ENCODE data around the gene STPG1.
"Not testable (repeated sequence)": the region's sequence is repeated elsewhere in the genome, so short reads cannot be mapped to it uniquely, and the experiment has no call there.

The STPG1 gene, protein sequence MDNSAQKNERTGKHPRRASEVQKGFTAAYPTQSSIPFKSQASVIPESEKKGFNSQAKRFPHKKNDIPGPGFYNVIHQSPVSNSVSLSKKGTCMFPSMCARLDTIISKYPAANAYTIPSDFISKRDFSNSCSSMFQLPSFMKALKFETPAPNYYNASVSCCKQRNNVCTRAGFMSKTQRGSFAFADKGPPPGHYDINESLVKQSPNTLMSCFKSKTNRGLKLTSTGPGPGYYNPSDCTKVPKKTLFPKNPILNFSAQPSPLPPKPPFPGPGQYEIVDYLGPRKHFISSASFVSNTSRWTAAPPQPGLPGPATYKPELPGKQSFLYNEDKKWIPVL

DNA sequence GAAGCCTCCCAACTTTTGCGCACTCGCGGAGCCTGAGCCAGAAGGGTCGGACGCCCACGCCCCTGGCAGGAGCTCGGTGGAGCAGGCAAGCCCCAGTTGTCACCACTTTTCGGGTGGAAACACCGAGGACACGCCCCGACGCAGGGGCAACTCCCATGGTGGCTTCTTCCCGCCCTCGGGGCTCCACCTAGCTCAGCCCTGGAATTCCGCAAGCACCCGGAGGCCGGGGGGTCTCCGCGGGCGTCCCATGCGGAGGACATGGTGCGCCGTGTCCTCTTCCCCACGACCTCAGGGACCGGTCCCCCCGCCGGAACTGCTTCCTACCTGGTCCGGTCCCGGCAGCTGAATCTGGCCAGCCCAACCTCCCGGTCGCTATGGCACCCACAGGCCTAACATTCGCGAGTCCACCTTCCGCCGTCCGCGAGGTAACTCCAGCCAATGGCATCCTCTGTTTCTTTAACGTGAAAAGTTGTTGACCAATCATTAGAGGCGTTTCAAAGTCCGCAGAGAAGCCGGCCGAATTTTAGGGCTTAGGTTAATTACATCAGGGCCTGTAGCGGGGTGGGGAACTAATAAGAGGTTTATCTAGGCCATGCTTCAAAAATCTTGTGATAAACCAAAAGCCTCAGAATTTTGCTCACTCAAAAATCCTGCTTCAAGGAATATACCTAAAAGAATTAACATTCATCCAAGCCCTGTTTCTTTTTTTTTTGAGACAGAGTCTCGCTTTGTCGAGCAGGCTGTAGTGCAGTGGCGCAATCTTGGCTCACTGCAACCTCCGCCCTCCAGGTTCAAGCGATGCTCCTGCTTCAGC is at the start of gene STPG1:
Gene STPG1 (minus strand): TSS at position 433 of the 814 bp plus-strand sequence. CDS start 12,394 bp downstream, outside the sequence.
- peak; percentile 96 for DNase-seq

DNA sequence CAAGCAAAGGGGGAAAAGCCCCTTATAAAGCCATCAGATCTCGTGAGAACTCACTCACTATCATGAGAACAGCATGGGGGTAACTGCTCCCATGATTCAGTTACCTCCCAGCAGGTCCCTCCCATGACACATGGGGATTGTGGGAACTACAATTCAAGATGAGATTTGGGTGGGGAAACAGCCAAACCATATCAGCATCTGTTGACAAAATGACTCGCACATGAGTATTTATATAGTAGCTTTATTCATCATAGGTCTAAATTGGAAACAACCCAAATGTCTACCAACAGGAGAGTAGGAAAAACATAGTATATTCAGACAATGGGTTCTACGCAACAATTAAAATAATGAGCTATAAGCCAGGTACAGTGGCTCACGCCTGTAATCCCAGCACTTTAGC is 48.5 kb upstream of the STPG1 start:
- DNase-seq: not testable (repeated sequence)

DNA sequence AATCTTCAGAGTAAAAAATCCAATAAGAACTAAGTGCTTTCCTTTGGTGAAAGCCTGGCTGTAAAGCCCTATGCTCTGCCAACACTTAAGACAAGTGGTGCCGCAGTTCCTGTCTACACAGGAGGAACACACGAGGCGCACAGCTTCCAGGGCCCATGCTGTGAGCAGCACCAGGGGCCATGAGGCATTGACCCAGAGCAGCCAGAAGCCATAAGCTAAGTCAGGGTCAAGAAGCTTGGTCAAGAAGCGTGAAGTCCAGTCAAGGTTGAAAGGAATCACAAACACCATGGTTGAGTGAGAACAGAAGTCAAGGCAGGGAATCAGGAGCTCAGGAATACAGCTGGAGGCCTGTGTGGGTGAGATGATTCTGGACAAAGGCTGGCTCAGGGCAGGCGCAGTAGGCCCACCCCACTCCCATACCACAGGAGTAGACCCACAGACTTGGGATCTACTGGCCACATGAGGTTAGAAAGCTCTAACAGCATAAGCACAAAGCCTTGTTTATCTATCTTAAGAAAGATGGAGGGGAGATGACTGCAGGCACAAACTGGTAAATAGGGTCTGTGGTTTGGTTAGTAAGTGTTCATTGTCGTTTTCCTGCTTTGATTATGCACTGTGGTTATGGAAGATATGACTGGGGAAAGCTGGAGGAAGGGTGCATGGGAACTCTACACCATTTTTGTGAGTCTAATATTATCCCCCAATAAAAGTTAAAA is 46.1 kb upstream of the STPG1 start:
- DNase-seq: no peak

DNA sequence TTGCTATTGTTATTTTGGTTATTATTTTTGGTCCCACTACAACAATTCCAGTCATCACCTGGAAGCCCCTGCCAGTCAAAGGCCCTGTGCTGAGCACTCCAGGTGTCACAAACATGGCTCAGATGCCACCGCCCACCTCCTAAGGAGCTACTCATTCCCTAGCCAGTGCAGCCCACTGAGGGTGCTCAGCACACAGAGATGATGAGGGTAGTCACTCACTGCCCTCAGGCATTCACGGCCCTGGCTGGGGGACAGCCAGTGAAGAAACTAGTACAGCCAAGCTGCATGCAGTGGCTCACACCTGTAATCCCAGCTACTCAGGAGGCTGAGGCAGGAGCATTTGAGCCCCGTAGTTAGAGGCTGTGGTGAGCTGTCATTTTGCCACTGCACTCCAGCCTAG is 44.3 kb upstream of the STPG1 start:
- no peak for DNase-seq

DNA sequence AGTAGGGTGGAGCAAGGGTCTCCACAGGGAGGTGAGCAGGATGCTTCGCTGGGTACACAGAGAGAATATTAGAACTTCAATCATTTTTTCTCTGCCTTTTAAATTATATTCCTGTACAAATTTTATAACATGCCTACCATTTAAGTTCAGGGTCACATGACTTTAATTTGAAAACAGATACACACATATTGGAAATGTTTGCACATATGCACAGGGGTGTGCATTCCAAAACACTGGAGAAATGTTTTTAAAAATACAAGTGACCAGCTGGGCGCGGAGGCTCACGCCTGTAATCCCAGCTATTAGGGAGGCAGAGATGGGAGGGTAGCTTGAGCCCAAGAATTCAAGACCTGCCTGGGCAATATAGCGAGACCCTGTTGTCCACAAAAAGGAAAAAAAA is 41.7 kb upstream of the STPG1 start:
- no peak for DNase-seq

DNA sequence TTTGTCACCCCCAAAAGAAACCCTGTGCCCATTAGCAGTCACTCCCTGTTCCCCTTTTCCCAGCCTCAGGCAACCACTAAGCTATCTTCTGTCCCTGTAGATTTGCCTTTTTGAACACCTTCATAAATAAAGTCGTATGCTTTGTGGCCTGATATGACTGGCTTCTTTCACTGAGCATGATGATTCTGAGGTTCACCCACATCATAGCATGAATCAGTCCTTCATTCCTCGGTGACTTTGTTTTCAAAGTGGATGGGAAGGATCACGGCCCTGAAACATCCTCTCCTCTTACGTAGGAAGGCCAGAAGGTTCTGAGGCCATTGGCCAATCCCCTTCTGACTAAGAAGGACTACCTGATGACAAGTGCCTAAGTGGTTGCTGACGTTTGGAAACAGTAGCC is 41.1 kb upstream of the STPG1 start:
- DNase-seq: no peak

DNA sequence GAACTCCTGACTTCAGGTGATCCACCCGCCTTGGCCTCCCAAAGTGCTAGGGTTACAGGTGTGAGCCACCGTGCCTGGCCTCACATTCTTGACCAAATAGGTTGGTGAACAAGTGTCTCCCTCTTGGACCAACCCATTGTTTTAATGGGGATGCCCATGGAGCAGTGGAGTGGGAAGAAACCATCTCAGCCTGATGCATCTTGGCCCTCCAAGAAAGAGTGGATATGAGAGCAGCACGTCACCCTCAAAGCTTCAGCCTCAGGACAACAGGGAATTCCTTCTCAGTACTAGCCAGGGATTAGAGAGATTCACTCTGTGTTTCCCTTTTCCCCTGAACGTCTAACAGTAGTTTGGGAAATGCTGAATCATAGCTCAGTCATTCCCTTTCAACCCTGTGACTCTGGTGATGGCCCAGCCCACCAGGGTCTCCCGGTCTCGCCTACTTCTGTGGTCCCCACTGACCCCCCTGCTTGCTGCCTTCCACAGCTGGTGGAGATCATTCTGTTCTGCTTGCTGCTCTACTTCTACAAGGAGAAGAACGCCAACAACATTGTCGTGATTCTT is 39.4 kb upstream of the STPG1 start:
- no peak for DNase-seq

DNA sequence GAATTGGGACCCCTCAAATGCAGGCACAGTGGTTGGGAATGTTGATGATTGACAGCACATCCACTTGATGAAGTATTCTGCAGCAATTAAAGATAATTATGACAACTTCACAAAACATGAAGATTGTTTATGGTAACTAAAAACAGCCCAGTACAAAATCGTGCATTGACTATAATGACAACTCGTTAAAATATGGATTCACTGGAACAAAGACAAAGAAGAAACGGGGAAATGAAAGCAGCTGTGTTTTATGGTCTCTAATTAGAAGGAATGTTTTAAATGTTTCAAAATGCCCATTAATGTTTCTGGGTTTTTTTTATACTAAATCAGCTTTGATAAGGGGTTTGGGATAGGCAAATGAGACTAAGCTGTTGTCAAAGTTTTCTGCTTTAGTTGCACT is 38.2 kb upstream of the STPG1 start:
- DNase-seq: no peak

DNA sequence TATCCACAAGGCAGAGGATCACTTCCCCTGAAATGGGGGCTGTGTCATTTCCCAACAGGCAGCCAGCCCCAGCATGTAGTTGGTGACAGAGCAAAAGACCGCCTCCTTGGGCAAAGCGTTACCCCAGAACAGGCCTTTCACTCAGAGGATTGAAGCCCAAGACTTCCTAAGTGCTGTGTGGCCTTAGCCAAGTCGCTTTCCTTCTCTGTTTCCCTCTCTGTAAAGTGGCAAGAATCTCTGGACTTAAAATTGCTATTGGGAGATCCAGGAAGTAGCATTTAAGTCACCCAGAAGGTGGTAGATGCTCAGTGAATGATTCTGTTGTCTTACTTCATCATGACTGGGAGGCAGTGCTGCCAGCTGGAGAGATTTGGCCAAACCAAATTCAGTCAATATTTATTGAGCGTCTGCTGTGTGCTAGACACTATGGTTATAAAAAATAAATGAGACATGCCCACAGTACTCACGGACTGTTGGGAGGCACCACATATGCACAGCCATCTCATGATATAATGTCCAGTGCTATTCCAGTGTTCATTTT is 37.3 kb upstream of the STPG1 start:
- DNase-seq: no peak

DNA sequence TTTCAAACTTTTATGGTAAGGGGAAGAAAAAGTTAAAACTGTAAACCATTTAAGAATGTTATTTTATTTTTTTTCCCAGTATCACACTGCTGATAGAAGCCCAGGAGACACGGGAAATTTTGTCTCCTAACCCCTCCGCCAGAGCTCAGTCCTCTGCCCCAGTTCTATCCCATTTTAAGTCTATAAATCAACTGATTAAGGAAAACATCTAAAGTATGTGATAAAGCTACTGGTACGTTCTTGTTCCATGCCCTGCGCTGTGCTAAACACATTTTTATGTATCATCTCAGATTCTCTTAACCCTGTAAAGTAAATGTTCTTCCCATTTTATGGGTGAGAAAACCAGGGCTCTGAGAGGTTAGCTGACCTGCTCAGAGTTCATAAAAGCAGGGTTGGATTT is 36.7 kb upstream of the STPG1 start:
- DNase-seq: no peak

DNA sequence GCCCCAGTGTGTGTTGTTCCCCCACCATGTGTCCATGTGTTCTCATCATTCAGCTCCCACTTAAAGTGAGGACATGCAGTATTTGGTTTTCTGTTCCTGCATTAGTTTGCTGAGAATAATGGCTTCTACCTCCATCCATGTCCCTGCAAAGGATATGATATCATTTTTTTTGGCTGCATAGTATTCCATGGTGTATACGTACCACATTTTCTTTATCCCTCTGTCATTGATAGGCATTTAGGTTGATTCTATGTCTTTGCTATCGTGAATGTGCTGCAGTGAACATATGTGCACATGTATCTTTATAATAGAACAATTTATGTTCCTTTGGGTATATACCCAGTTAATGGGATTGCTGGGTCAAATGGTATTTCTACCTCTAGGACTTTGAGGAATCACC is 32.9 kb upstream of the STPG1 start:
- not testable (repeated sequence) for DNase-seq

DNA sequence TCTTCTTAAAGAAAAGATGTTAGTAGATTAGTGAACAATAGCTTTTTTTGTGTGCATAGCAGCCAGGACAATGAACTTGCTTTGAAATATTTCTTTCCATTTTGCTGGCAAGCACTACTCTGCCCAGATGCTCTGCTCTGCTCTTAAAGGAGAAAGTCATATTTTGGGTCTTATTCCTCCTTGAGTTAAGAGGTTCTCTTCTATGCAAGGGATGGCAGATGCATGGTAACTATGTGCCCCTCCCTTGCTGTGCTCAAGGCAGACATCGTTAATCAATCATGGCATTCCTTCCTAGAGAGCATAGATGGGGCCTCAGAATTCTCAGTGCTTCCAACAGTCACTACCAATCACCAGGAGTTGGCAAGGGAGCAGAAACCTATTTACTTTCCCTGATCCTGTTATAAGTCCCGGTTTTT is 29.7 kb upstream of the STPG1 start:
- no peak for DNase-seq

DNA sequence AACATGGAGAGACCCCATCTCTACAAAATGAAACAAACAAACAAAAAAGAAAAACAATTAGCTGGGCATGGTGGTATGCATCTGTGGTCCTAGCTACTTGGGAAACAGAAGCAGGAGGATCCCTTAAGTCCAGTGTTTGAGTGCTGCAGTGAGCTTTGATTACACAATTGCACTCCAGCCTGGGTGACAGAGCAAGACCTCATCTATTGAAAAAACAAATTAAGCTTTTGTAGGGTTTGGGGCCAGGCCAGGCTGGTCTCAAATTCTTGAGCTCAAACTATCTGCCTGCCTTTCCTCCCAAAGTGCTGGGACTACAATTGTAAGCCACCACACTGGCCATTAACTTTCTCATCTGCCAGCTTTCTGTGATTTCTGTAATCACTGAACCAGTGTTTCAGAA is 29.2 kb upstream of the STPG1 start:
- no peak for DNase-seq

DNA sequence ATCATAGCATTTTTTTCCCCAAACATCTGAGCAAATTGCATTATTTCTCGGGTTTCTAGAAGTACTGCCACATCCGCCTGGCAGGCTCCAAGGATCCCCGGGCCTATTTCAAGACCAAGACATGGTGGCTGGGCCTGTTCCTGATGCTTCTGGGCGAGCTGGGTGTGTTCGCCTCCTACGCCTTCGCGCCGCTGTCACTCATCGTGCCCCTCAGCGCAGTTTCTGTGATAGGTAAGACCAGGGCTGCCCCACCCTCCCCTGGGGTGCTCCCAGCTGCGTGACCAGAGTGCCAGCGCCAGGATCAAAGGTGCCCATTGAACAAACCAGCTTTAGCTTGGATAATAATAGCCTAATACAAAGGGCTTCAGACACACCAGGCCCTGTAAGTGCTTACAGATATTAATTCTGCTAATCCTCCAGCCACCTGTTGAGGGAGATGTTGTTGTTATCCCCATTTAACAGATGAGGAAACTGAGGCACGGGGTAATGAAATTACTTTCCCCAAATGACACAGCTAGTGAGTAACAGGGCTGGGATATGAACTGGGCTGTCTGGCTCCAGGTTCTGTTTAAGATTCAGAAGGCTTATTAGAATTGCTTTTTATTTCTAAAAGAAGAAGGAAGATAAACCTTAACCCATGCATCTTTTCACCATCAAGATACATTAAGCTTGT is 28.6 kb upstream of the STPG1 start:
- no peak for DNase-seq

DNA sequence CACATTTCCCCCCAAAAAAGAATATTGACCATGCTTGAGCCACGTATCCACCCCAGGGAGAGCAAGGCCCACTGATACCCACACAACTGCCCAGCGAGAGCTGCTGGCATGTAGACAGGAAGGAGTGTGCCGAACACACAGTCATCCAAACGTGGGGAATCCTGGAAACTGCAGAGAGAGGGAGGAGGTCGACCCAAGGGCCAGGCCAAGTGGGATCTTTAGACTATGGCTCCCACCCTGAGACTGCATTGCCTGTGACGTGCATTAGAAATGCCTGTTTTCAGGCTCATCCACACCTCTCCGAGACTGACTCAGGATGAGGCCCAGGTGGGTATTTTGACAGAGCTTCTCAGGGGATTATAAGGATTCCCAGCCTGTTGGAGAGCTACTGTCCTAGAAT is 27.9 kb upstream of the STPG1 start:
- no peak for DNase-seq

DNA sequence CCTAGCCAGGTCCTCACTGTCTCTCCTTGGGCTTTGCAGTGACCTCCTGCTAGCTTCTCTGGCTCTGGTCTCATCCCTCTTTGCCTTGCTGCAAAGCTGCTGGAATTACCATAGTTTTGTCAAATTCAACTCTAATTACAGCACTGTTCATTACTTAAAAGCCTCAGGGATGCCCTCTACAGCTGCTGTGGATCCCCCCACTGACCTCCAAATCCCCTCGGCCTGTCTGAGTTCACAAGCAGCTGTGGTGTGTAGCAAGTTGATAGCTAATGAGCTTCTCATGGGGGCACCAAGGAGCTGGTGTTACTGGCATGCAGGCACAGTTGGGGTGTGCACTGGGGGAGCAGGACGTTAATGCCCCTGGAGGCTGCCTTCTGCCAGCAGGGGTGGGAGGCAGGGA is 26.9 kb upstream of the STPG1 start:
- no peak for DNase-seq

DNA sequence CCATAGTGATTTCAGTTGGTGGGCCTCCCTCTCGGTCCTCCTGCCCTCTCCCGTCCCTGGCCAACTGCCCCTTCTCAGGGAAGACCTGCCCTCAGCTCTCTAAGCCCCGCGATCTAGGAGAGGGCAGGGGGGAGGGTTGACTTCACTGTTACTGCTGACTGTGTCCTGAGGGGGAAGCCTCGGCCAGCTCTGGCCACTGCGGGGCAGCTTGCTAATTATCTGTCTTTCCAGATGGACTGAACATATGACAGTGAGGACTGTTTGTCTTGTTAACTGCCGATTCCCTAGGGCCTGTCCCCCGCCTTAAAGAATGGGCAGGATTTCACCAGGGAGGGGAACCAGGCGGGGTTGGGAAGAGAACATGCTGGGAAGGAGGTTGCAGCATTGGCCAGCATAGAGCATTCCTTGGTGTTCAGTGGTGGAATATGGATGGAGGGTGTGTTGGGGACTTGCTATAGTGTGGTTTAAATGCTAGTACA is 24.9 kb upstream of the STPG1 start:
- peak; percentile 36 for DNase-seq

DNA sequence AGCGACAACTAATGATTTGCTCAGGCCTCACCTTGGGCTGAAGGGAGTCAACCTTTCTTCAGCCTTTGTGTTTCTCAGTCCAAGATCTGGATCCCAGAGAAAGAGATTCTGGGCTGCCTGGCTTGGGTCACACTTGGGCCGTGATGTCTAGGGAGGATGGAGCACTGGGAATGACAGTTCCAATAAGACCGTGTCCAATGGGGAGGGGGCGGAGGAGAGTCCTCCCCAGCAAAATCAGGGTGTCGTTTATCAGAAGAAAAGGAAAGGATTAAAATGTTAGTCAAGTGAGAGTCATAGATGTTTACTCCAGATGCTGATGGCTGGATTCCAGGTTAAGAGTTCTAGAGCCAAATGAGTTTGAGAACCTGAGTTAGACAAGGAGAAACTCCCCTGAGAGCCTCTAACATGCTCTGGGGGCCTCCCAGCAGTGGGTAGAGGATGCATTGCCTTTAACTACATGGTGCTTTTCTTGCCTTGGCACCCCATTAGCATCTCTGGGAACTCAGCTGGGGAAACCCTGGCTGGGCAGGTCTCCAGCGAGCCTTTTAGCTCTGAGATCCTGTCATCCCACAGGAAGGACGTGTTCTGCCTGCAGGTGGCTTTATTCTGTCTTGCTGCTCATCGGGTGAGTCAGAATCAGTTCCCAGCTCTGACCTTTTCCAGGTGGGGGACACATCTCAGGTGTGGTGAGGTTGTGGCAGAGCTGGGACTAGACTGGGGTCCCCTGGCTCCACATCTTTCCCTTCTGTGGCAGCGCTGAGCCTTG is 24.2 kb upstream of the STPG1 start:
- DNase-seq: no peak

DNA sequence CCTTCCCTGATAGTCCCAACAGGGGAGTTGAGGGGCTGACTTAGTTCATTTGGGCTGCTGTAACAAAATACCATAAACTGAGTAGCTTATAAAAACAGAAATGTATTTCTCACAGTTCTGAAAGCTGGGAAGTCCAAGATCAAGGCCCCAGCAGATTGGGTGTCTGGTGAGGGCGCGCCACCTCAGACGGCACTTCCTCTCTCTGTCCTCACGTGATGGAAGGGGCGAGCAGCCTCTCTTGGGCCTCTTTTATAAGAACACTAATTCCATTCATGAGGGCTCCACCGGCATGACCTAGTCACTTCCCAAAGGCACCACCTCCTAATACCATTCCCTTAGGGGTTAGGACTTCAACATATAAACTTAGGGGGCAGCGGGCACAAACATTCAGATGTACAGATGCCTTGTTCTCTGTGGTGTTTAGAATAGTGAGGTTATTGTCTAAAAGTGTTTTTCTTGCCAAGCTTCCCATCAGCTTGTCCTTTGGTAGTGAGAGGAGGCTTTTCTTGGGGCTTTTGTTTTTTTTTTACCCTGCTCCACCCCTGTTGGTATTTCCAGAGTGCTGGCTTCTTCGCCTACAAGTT is 22.3 kb upstream of the STPG1 start:
- no peak for DNase-seq

DNA sequence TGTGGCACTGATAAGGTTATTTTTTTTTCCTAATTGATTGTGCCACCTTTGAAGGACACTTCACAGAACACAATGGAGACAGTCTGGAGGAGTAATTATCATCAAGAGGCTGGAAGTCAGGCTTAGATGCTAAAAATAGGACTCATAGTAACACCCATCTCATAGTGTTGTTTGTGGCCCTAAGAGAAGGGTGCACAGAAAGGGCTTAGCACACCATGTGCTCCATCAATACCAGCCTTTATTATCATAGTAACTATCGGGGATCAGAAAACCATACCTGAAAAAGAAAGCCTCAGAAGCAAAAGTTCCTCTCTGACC is 13.9 kb upstream of the STPG1 start:
- DNase-seq: no peak

Data from OCI-M1 (cell line).